ENCODE data around the gene DAB2. TPM values are rescaled to one million over a fixed set of nuclear protein-coding genes. Genes with fewer than 3 reads are reported as not detected.

The DAB2 gene
- total RNA-seq, 1 experiment from 2014 or later = 5.5 TPM

- TF ChIP-seq ATF3 (IDR thresholded peaks at IDR 0.05) (no peak), EGR1 (IDR thresholded peaks at IDR 0.05; ENCODE audit: low read depth) (no peak), CEBPB (IDR thresholded peaks at IDR 0.05; ENCODE audit: low read depth) (no peak), POLR2A (IDR thresholded peaks at IDR 0.05; ENCODE audit: borderline replicate concordance, extremely low read depth, insufficient read depth, insufficient read length) (no peak), POLR2AphosphoS5 (IDR thresholded peaks at IDR 0.05; ENCODE audit: low read depth, low read length) (no peak)
Observed at GRCh38 chr5:39413771-39414170, 11.0 kb downstream of the DAB2 start (continued).

- RAD21 ChIA-PET (ENCODE audit: low non-redundant PET in 1 of 2, low total read pairs in 2 of 2, uncharacterized antibody in 2 of 2, unreplicated experiment in 2 of 2) = no interaction called here
- ATAC-seq (no peak), DNase-seq (ENCODE audit: low read depth, low spot score) (no peak)
- TF ChIP-seq CEBPB (IDR thresholded peaks at IDR 0.05; ENCODE audit: low read depth) (no peak), CTCF (IDR thresholded peaks at IDR 0.05 in 2 of 3, conservative IDR thresholded peaks at IDR 0.05 in 1 of 3; ENCODE audit: borderline replicate concordance in 1 of 3, insufficient read depth in 1 of 3, low read depth in 2 of 3, low read length in 2 of 3) (no peak), SP1 (IDR thresholded peaks at IDR 0.05; ENCODE audit: low read depth) (no peak), ZBTB33 (IDR thresholded peaks at IDR 0.05; ENCODE audit: extremely low read depth, insufficient replicate concordance, low read length) (no peak)
- Histone ChIP-seq H3K27ac (ENCODE audit: low read depth, low read length) (no peak overlapping the region), H3K4me1 (ENCODE audit: control insufficient read depth in 1 of 2, insufficient read depth in 2 of 2, low read length in 2 of 2) (peaks cover 8 to 10% of the 10 kb centered on the region in 2 experiments), H2AFZ (ENCODE audit: low read depth, low read length, poor library complexity, severe bottlenecking) (no peak overlapping the region), H3K79me2 (ENCODE audit: insufficient read depth, low read length) (no peaks in the 10 kb centered on the region), H3K4me3 (replicated peaks in 1 of 2; ENCODE audit: low read depth in 1 of 2, low read length in 2 of 2) (no peak overlapping the region), H3K4me2 (ENCODE audit: low read length) (no peak overlapping the region), H3K9me3 (ENCODE audit: control insufficient read depth in 1 of 2, insufficient read depth in 1 of 2, low read depth in 1 of 2, low read length in 2 of 2) (no peaks in the 10 kb centered on the region), H4K20me1 (ENCODE audit: insufficient read depth) (no peaks in the 10 kb centered on the region), H3K36me3 (ENCODE audit: control insufficient read depth in 1 of 2, insufficient read depth in 2 of 2, low read length in 2 of 2) (no peaks in the 10 kb centered on the region), H3K9ac (ENCODE audit: low read length) (no peak overlapping the region), H3K9me2 (ENCODE audit: insufficient read depth) (no peaks in the 10 kb centered on the region), H3K27me3 (ENCODE audit: insufficient read depth, low read length) (no peaks in the 10 kb centered on the region)
- POLR2A ChIA-PET = interaction anchor here (1.3 kb wide), 1 partner anchor 12 kb away, joined by 3 read pairs; the partner anchor contains the start of gene DAB2
- CTCF ChIA-PET = interaction anchor here (2.1 kb wide), 1 partner anchor 12 kb away, joined by 6 read pairs; the partner anchor contains the start of gene DAB2
- intact Hi-C loops (cut with micrococcal nuclease) = no loop called here
- no TSS peak for BruUV-seq (replicated peaks)
Observed at GRCh38 chr5:39412721-39413394, 11.9 kb downstream of the DAB2 start.

All from HCT116 (cell line).